SKM-1 treated with dmso at 0.1 percent for 144 hours (cell line): ENCODE results near the gene CLCA1.

Experiments
- DNase-seq: peaks from one replicate; lab custom pipeline; 2025; ENCODE audit not compliant: unreplicated experiment; lab: John Stamatoyannopoulos, UW

Gene CLCA1

DNA sequence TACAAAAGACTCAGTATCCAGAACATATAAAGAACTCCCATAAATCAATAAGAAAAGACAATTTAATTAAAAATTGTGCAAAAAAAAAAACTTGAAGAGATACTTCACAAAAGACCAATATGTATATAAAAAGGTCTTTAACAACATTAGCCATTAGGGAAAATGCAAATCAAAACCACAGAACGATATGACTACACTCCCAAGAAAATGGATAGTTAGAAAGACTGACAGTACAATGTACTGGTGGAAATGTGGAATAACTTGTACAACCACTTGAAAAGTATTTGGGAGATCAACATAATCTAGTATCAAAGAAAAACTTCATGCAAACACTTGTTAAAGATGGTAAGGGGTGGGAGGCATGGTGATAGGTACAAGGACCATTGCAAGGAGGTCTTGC, 3.9 kb upstream of the CLCA1 start:
- no peak for DNase-seq

DNA sequence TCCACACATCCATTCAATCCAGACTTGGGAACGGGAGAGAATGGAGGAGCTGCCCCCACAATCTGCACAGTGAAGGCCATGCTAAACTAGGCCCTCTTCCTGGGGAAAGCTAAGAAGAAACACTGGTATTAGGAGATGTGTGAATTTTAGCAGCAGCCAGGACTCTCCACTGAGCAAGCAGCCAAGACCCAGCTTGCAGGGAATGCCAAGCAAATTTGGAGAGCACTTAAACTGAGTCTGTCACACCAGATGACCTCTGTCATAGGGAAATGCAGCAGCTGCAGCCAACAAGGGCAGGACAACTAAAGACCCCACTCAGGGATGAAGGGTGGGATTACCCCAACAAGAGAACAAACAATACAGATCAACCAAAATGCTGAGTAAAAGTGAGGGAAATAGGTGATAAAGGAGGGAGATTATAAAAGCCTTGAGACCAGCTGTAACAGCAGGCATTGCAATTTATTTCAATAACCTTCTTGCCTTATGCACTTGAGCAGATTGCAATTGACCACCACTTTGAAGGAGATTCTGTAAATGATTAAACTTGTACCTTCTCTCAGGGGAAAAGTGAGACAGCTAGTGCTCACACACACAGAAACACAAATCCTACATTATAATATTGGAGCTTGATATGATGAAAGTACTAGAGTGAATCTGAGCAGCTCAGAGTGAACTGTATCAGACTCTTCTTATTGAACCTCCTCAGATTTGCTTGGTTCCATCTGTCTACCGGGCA, 2.5 kb upstream of the CLCA1 start:
- no peak for DNase-seq

DNA sequence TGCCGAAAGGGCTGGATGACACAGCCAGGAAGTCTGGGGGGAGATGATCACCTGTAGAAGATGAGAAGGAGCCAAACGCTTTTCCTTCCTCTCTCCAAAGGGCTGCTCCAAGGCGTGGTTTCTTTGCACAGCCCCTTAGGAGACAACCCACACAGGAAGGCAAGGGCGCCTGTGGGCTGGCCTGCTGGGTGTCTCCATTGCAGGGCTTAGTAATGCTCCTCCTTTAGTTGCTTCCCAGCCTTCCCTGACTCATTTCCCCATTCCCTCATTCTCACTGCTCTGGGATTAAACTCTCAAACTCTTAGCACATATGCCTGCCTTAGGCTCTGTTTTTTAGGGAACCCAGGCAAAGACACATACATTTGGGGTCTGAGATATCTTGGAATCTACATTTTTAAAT, 1.7 kb upstream of the CLCA1 start:
- no peak for DNase-seq

DNA sequence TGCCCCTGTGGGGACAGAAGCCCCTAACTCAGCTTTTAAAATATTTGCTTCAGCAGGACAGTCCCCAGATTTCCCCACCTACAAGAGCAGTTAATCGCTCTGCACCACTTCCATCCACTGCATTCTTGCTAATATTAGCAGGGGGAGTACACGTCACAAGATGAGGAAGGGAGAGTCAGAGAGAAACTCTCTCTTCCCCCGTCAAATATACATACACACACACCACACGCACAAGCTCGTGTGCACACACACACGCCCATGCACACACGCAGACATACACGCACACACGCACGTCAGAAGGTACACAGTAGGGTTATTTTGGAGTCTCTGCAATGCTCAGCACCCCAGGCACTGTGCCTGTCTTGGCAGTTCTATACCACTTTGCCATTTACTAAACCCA, 2.1 kb downstream of the CLCA1 start:
- DNase-seq, result no peak

DNA sequence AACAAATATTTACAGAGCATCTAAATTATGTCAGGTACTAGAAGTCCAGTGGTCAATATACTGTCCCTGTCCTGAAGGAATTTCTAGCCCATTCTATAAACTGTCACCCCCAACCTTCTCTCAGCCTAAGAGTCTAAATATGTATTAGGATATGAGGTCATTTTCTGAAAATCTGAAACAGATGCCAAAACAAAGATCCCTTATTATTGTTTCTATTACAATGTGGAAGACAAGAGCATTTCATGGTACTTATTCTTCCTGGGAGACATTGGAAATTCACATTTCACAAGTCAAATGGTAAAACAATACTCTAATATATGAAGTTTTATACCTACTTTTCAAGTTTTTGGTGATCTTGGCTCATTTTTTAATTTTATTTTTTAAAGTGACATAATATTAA, 2.6 kb downstream of the CLCA1 start:
- DNase-seq, result no peak

DNA sequence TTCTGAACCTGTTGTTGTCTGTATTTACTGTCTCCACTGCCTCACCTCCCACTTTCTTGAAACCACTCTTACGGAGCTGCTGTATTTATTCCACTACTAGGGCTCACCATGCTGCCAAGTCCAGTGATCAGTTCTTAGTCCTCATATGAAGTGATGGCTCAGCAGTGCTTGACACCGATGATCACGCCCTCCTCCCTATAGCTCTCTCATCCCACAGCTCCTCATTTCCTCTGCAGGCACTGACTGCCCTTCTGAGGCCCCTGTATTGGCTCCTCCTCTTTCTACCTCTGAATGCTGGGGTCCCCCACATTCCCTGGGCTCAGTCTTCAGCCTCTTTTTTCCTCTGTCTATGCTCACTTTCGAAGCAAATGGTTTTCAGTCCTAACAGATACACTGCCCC, 3.4 kb downstream of the CLCA1 start:
- DNase-seq, result no peak

DNA sequence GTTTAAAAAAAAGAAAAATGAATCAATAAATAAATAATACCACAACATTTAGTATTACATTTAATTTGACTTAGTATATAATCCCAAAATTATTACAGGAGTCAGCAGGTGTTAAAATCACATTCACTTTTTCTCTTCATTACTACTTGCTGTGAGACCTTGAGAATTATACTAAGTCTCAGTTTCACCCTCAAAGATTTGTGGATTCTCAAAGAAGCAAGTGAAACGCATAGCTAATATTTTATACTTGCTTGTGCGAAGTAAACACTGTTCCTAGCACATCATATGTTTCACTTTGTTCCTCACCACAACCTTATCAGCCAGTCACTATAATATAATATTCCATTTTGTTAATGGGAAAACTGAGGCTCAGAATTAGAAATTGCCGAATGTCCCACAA, 4.0 kb downstream of the CLCA1 start:
- DNase-seq, result no peak

DNA sequence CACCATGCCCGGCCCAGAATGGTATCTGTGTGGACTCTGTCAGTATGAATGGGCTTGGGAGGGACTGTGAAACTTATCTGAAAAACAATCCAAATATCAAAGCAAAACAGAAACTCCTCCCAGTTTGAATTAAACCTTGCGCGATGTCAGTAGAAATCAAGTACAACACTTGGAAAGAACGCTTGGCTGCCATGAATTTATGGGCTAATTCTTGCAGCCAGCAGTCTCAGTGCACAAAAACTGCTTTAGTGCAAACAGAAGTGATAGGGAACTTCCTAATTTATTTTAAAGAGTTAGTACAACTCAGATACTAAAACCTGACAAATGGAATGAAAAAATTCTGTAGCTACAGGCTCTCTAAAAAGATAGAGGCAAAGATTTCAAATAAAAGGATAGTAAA, 8.5 kb downstream of the CLCA1 start:
- DNase-seq, result no peak

DNA sequence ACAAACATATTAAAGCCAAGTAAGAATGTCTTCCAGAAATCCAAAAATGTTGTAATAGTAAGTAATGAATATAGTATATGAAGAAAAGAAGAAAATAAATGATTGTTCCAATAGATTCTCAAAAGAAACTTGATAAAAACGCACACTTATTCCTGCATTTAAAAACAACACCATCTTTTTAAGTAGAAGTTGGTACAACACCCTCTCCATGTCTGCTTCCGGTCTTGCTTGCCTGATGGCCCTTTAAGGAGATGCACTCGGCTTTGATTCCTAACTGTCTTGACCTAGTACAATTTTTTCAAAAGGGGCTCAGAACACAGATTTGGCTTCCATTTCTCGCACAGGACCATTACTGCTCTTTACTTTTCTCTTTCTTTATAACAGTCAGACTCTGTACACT, 9.0 kb downstream of the CLCA1 start:
- DNase-seq, result no peak

DNA sequence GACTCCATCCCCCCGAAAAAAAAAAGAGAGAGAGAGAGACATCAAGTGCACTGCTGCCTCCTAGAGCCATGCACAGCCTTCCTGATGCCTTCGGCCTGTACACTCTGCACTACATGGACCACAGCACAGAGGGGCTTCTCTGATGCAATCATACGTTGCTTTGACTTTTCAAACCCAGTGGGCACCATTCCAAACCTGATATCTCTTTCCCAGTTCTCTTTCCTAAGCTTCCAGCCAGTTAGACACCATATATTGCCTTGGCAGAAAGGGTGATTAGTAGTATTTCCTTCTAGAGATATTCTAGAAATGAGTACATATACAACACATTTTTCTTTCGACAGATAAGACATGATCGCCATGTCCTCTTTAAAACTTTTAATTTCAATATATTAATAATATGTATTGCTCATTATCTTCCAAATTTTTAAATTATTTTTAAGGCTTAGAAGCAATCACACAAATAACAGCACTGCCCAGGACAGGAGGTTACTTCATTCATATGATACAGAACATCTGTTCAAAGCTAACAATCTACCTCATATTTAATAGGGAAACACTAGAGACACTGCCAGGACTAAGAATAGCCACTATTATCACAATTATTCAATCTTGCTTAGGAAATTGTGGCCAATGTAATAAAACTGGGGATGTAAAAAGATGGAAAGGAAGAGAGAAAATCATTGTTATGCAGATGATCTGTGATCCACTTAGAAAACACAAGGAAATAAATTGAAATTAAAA, 9.9 kb downstream of the CLCA1 start:
- no peak for DNase-seq

DNA sequence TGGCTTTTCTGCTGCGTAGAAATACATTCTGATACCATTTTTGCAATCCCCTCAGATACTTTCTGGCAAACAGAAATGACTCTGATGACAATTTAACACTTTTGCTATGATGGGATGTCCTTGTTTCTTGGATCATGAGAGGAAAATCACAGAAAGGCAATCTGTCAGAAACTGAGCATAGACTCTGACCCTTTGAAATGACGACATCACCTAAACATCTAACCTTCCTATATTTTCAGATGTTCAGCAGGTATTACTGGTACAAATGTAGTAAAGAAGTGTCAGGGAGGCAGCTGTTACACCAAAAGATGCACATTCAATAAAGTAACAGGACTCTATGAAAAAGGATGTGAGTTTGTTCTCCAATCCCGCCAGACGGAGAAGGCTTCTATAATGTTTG, 13.2 kb downstream of the CLCA1 start:
- no peak for DNase-seq

DNA sequence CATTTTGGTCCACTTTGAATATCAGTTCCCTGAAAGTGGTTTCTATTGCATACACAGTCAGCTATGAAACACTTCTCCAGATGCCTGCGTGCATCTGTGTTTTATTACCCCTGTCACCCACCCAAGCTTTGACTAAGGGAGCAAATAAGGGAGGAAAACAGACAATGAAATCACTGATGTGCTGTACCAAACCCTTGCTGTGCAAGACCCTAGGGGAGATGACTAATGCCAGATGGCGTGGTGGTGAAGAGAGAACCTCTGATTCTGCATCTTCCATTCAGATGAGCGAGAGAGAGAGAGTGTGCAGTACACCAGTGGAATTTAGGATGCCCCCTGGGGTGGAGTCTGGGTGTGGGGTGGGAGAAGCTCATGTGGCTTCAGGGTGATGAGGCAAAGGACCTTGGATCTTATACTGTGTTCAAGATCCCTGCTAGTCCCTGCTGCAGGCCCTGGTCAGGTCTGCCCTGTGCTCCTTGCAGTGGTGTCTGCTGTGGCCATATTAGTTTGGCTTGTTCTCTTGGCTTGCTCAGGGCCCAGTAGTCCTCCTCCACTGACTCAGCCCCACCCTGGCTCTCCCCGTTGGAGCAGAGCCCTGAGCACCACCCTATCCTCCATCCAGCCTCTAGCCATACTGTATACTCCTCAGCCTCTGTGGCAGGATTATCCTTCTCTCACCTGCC, 18.5 kb downstream of the CLCA1 start:
- no peak for DNase-seq

DNA sequence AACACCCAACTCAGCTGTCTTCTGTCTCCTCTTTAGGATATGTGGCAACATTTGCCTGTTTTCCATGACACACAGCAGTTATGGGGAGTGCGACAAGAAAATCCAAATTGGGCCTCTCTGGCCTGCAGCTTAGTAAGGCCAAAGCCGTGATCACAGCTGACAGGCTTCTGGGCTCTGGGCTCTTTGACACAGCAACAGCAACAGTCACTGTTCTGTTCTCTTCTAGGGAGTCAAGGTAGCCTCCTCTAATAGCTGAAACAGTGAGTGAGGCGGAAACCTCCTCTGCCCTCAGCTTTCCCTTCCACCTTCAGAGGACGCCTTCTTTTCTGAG, 19.0 kb downstream of the CLCA1 start:
- no peak for DNase-seq

DNA sequence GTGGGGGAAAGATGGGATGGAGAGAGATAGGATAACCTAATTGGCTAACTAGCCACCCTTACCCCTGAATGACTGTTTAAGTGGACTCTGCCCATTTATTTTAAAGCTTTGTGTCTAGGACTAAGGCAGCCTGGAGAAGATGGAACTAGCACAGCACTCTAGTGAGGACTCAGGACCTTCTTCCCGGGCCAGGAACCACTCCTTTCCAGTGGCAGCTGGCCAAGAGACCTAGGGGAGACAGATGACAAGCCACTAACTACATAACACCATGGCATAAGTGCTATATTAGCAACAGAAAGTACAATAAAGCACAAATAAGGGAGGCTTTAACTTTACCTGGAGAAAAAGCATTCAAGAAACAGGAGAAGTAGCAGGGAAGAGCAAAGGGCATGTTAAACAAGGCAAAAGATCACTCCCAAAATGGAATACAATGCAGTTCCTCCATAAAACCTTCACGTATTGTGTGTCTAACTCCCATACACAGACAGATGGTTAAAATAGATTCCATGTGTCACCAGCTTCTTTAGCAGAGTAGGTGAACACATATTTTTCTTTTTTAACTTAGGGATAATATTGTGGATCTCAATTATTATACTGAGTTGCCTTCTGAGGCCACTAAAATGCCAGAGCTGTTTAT, 20.6 kb downstream of the CLCA1 start:
- DNase-seq, result no peak

DNA sequence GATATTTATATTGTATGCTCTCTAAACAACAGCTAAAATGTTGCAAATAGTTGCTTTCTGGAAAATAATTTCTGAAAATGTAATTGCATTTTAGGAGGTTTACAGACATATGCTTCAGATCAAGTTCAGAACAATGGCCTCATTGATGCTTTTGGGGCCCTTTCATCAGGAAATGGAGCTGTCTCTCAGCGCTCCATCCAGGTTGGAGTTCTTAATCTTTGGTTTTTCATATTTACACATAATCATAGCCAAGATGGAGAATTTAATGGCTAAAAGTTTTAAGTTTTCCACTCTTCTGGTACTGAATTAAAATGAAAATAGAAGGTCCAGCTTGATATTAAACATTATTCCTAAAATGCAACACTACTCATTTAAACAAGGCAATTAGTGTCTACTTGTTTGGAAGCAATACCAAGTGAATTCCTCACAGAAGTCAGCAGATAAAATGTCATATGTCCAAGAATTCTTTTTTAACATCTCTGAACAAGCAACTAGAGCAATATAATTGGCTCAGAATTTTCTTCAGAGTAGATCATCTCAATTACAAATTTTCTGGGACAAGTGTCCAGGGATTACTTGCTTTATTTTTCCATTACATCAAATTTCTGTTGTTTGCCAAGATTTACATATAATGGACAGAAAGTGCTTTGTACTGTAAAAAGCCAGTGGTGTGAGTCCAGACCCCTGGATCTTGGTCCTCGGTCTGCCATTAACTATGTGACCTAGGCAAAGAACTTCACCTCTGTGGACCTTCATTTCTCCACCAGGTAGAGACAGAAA, 22.6 kb downstream of the CLCA1 start:
- DNase-seq, result no peak

DNA sequence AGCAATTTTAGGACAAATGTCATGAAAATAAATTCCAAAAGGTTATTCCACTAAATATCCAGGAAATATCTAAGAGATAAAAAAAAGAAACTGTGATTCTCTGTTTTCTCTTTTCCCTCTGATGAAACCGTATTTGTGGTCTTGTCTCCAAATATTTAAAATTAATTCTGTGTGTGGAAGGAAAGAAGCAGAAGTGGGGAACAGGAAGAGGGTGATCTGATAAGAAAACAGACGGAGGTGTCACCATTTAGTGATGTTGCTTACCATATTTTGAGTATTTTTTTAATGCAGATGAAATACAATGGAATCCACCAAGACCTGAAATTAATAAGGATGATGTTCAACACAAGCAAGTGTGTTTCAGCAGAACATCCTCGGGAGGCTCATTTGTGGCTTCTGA, 29.6 kb downstream of the CLCA1 start:
- DNase-seq, result no peak

DNA sequence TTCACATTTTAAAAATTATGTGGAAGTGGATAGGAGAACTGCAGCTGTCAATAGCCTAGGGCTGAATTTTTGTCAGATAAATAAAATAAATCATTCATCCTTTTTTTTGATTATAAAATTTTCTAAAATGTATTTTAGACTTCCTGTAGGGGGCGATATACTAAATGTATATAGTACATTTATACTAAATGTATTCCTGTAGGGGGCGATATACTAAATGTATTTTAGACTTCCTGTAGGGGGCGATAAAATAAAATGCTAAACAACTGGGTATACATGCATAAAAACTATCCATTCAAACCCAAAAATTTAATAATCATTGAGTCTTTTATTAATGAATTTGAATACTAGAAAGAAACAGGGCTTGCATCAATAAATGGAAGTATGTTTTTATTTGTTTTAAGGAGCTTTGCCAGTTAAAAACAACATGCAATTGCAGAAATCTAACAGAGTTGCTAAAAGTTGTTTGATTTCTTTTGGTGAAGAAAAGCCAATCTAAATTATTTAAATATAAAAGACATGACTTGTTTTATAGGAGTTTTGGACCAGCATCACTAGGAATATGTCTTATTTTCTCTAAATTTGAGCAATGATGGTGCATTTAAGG, 31.4 kb downstream of the CLCA1 start:
- peak; percentile 69 for DNase-seq

DNA sequence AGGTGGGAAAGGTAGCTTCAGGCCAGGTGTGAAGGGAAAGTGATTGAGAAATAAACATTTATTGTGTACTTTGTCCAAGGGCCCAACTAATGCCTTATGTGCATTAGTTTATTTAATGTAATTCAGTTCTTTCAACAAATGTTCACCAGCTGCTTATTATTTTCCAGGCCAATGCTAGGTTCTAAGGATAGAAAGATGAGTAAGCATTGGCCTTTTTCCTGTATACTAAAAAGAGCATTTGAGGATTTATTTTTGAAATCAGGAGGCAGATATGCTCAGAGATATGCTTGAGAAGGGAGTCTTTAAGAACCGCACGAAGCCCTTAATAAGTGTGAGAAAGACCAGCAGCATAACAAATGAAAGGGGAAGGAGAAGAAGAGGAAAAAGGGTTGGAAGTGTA, 32.0 kb downstream of the CLCA1 start:
- no peak for DNase-seq

DNA sequence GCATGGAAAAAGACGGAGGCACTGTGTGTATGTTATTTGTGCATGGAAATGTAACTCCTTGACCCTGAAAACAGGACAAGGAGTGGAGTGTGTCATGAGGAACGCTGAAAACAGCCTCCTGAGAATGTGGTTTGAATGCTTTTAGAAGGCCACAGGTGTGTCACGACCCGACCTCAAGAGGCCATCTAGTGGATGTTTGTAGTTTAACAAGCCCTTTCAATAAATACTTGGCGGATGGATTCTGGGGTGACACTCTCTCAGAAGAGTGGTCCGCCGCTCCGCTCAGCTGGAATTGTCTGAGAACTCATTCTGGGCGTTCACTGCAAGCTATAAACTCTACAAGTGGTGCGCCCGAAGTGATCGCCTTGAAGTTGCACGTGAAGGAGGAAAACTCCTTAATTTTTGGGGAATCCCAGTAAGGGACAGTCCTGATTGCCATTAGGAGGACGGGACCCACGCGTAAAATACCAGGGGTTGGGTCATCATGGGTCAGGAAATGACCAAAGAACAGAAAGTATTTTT, 33.5 kb downstream of the CLCA1 start:
- DNase-seq, result peak; percentile 7

DNA sequence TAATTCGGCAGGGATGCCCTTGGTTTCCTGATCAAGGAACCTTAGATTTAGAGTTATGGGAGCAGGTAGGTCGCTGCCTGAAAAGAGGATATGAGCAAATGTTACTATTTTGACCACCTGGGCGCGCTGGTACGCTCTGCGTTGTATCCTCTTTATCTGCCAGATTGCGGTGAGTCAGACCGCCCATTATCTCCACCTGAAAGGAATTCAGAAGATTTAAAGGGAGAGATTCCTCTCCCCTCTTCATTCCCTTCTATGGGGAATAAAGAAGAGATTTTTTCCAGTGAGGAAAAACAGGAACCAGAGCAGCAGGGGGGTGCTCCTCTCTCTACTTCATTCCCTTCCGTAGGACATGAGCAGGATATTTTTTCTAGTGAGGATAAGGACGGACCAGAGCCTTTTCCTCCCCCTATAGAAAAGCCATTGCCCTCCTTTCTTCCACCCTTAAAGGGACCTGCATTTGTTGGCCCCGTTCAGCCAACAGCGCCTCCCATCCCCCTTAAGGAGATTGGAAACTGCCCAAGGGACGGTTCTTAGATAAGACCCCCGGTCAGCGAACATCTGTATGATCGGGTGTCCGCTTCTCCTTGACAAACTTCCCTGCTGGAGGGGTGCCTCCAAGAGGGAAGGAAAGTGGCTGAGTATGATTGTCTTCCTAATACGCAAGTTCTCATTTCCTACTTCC, 34.1 kb downstream of the CLCA1 start:
- DNase-seq, result no peak
